ENCODE measurements around the gene PTPRF.

PTPRF gene

GRCh38 chr1:43608827-43609226 lies 78.1 kb downstream of the PTPRF start:
- H3K4me3 ChIP-seq (ENCODE audit: low read depth, low read length): no peak overlapping the region
- no peak for TF ChIP-seq CTCF (IDR thresholded peaks at IDR 0.05; ENCODE audit: low read depth, low read length)

DNA sequence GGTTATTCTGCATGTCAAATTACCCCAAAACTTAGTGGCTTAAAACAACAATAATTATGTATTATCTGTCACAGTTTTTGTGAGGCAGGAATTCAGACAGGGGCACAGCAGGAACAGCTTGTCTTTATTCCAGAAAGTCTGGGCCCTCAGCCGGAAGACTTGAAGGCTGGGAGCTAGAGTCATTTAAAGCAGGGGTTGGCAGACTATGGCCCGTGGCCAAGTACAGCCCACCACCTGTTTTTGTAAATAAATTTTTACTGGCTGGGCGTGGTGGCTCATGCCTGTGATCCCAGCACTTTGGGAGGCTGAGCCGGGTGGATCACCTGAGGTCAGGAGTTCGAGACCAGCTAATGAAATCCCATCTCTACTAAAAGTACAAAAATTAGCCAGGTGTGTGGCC lies 79.7 kb downstream of the PTPRF start:
- H3K4me3 ChIP-seq (ENCODE audit: low read depth, low read length): no peak overlapping the region
- no peak for TF ChIP-seq CTCF (IDR thresholded peaks at IDR 0.05; ENCODE audit: low read depth, low read length)

GRCh38 chr1:43611950-43612349 lies 81.3 kb downstream of the PTPRF start:
- no peak overlapping the region for H3K4me3 ChIP-seq (ENCODE audit: low read depth, low read length)
- no peak for TF ChIP-seq CTCF (IDR thresholded peaks at IDR 0.05; ENCODE audit: low read depth, low read length)

- TF ChIP-seq CTCF (IDR thresholded peaks at IDR 0.05; ENCODE audit: low read depth, low read length): no peak
- no peak overlapping the region for H3K4me3 ChIP-seq (ENCODE audit: low read depth, low read length)
Observed at GRCh38 chr1:43612406-43612805, 81.7 kb downstream of the PTPRF start.

DNA sequence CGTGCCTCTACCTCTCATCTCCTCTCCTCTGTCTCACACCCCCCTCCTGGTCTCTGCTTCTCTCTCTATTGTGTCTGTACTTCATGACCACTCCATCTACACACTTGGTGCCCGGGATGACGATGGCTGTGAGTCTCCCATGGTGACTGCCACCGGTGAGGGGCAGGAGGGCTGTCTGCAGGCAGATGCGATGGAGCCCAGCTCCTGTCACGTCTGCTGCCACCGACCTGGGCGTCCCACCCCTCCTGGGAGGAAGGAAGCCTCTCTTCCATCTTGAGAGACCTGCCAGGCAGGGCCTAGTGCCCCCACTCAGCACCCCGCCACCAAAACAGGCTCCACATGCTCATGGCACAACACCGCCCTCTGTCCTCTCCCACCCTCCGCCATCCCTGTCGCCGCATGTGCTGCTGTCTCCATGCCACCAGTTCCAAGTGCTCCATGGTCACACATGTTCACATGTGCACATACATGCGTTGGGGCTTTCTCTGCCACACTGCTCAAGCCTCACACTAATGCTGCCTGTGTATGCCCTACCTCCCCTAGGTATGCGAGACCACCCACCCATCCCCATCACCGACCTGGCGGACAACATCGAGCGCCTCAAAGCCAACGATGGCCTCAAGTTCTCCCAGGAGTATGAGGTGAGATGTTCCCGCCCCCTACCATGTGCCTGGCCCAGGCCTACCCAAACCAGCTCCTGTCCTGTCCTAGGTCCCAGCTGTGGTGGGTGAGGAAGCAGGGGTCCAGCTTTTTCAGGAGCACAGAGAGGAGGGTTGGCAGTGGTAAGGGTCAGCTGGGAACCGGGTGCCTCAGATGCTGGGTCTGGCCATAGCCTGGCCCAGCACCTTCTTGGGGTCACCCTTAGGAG lies 82.6 kb downstream of the PTPRF start:
- H3K4me3 ChIP-seq (ENCODE audit: low read depth, low read length): no peak overlapping the region
- no peak for TF ChIP-seq CTCF (IDR thresholded peaks at IDR 0.05; ENCODE audit: low read depth, low read length)

DNA sequence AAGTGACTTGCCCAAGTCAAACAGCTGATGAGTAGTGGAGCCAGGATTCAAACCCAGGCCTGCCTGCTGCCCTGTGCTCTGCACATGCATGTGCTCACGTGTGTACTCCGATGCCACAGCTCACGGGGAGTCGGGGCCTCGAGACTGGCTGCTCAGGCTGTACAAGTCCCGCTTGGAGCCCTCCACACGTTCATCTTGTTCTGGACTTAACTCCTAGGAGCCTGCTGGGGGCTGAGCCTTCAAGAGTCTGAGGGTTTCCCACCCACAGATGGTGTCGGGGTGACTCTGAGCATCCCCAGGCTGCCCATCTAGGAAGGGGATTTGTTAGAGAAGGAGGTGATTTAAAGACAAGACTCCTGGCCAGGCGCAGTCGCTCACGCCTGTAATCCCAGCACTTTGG lies 83.5 kb downstream of the PTPRF start:
- no peak overlapping the region for H3K4me3 ChIP-seq (ENCODE audit: low read depth, low read length)
- no peak for TF ChIP-seq CTCF (IDR thresholded peaks at IDR 0.05; ENCODE audit: low read depth, low read length)

DNA sequence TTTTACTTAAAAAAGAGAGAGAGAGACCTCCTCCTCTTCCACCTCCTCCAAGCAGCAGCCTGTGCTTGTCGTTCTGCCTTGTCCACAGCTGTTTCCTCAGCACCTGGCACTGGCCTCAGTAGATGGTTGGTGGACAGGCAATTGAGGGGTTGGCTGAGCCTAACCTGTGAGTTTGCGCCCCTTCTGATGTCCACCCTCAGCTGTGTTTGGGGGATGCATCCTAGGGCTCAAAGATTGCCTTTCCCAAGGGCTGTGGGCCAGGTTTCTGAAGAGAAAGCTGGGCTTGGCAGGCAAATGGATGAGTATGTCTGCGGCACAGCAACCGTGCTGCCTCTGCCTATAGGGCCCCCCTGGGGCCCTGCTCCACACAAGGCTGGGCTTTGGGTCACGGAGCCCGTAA lies 84.2 kb downstream of the PTPRF start:
- H3K4me3 ChIP-seq (ENCODE audit: low read depth, low read length): no peak overlapping the region
- no peak for TF ChIP-seq CTCF (IDR thresholded peaks at IDR 0.05; ENCODE audit: low read depth, low read length)

Measured in WI38 (cell line).